GM13976 (cell line): ENCODE data around the gene NSD1.

Experiments
- DNase-seq: peaks from one replicate; pipeline ENCODE4 v3.0.0; 2012; ENCODE audit warnings: low spot score
- CTCF ChIP-seq: IDR thresholded peaks from 2 replicates; pipeline ENCODE4 v1.5.1; 2012; ENCODE audit warnings: borderline replicate concordance, mild to moderate bottlenecking; ENCODE audit not compliant: insufficient read depth; ENCODE audit errors: extremely low read depth, missing control alignments, control extremely low read depth
- in situ Hi-C: fragments of 300-500 bp; cut with MboI; formaldehyde crosslinking; loops from one replicate; pipeline ENCODE4 v1.12.0; 2022; ENCODE audit warnings: low sequenced_read_pairs, mixed read lengths, inconsistent platforms; ENCODE audit not compliant: unreplicated experiment

NSD1 gene

GRCh38 chr5:177133096-177133852 lies at the start of gene NSD1:
Gene NSD1, plus strand, starts transcription at chr5:177133773. Its CDS starts 1,331 bp downstream, at chr5:177135104.
- TF ChIP-seq CTCF: no peak
- in situ Hi-C loops: no loop called here
- DNase-seq: peak; percentile 94

- in situ Hi-C loops: no loop called here
- DNase-seq: no peak
- TF ChIP-seq CTCF: no peak
Observed at GRCh38 chr5:177084175-177084574, 49.4 kb upstream of the NSD1 start.

GRCh38 chr5:177085985-177086653 lies 47.5 kb upstream of the NSD1 start:
- in situ Hi-C loops: no loop called here
- DNase-seq: no peak
- TF ChIP-seq CTCF: no peak

- peak; percentile 94 for DNase-seq
- in situ Hi-C loops: no loop called here
- peak; percentile 74 for TF ChIP-seq CTCF
Observed at GRCh38 chr5:177086654-177087397, 46.7 kb upstream of the NSD1 start, which contains the start of gene FGFR4. Gene FGFR4, plus strand, starts transcription at chr5:177086915. Its CDS starts 2,688 bp downstream, at chr5:177089603.

GRCh38 chr5:177087398-177088005 lies 46.1 kb upstream of the NSD1 start:
- in situ Hi-C loops: no loop called here
- no peak for DNase-seq
- no peak for TF ChIP-seq CTCF

GRCh38 chr5:177089127-177089526 lies 44.4 kb upstream of the NSD1 start:
- TF ChIP-seq CTCF: no peak
- no peak for DNase-seq
- in situ Hi-C loops: no loop called here
